ENCODE measurements around the gene PLAGL2.

DNA sequence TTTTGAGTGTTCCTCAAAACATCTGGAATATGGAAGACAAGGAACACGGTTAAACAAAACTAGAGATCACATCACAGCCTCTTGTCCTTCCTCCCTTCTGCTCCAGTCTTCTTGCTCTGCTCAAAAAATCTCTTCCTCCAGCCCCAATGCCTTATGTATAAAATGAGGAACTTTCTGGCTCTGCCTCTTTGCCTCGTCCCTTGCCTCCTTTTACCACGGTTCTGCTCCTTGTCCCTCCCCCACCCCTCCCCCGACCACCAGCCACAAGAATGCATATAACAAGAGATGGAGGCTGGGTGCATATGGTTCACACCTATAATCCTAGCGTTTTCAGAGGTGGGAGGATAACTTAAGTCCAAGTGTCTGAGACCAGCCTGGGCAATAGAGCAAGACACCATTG lies 43.6 kb downstream of the PLAGL2 start:
- TF ChIP-seq CTCF (IDR thresholded peaks at IDR 0.05) (no peak), POLR2AphosphoS5 (IDR thresholded peaks at IDR 0.05; ENCODE audit: low read depth, low read length) (no peak), SIN3A (IDR thresholded peaks at IDR 0.05; ENCODE audit: borderline replicate concordance, insufficient read depth, low read depth, low read length) (no peak)
- TF ChIP-seq, protein P1, sequence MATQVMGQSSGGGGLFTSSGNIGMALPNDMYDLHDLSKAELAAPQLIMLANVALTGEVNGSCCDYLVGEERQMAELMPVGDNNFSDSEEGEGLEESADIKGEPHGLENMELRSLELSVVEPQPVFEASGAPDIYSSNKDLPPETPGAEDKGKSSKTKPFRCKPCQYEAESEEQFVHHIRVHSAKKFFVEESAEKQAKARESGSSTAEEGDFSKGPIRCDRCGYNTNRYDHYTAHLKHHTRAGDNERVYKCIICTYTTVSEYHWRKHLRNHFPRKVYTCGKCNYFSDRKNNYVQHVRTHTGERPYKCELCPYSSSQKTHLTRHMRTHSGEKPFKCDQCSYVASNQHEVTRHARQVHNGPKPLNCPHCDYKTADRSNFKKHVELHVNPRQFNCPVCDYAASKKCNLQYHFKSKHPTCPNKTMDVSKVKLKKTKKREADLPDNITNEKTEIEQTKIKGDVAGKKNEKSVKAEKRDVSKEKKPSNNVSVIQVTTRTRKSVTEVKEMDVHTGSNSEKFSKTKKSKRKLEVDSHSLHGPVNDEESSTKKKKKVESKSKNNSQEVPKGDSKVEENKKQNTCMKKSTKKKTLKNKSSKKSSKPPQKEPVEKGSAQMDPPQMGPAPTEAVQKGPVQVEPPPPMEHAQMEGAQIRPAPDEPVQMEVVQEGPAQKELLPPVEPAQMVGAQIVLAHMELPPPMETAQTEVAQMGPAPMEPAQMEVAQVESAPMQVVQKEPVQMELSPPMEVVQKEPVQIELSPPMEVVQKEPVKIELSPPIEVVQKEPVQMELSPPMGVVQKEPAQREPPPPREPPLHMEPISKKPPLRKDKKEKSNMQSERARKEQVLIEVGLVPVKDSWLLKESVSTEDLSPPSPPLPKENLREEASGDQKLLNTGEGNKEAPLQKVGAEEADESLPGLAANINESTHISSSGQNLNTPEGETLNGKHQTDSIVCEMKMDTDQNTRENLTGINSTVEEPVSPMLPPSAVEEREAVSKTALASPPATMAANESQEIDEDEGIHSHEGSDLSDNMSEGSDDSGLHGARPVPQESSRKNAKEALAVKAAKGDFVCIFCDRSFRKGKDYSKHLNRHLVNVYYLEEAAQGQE (IDR thresholded peaks at IDR 0.05; ENCODE audit: insufficient read depth in 1 of 2, low read depth in 2 of 2, low read length in 1 of 2) = no peak

All from Panc1 (cell line).